GM23338 (cell line): Measurements from ENCODE around the gene SMIM35. TPM values are rescaled to one million over a fixed set of nuclear protein-coding genes. Genes with fewer than 3 reads are reported as not detected.

Source experiments
- ATAC-seq: fragments of 200-7000 bp; cut with Tn5 transposase; 3 replicates; pipeline ENCODE4 v1.9.1; 2020
- DNase-seq: peaks from one replicate; pipeline ENCODE4 v3.0.0-alpha.2; 2015; ENCODE audit warnings: low spot score
- H2AFZ ChIP-seq: fragments of 200-600 bp; sonication (generic); 2 replicates; pipeline ENCODE4 v1.8.0; 2016; ENCODE audit warnings: antibody characterized with exemption, mild to moderate bottlenecking, moderate library complexity
- H3F3A ChIP-seq: fragments of 200-600 bp; sonication (generic); replicated peaks from 2 replicates; pipeline ENCODE4 v1.8.0; 2017; ENCODE audit warnings: antibody characterized with exemption, mixed run types, low read depth
- H3K27ac ChIP-seq: fragments of 200-600 bp; sonication (generic); 2 replicates; pipeline ENCODE4 v1.6.1; 2016; ENCODE audit warnings: low read depth
- H3K27me3 ChIP-seq: fragments of 200-600 bp; sonication (generic); 2 replicates; pipeline ENCODE4 v1.8.0; 2016; ENCODE audit warnings: mild to moderate bottlenecking, mixed run types, moderate library complexity; ENCODE audit not compliant: insufficient read depth
- H3K36me3 ChIP-seq: fragments of 200-600 bp; sonication (generic); 2 replicates; pipeline ENCODE4 v1.8.0; 2016; ENCODE audit warnings: mild to moderate bottlenecking; ENCODE audit not compliant: insufficient read depth
- H3K4me1 ChIP-seq: fragments of 200-600 bp; sonication (generic); 2 replicates; pipeline ENCODE4 v1.8.0; 2016; ENCODE audit warnings: mild to moderate bottlenecking, moderate library complexity; ENCODE audit not compliant: insufficient read depth
- H3K4me2 ChIP-seq: fragments of 200-600 bp; sonication (generic); 2 replicates; pipeline ENCODE4 v1.7.1; 2017; ENCODE audit warnings: mixed run types
- H3K4me3 ChIP-seq: fragments of 200-600 bp; sonication (generic); 2 replicates; pipeline ENCODE4 v1.6.1; 2016; ENCODE audit warnings: mixed run types
- H3K79me2 ChIP-seq: fragments of 200-600 bp; sonication (generic); replicated peaks from 2 replicates; pipeline ENCODE4 v1.8.0; 2017; ENCODE audit warnings: mild to moderate bottlenecking; ENCODE audit not compliant: insufficient read depth
- H3K9me2 ChIP-seq: fragments of 200-600 bp; sonication (generic); 2 replicates; pipeline ENCODE4 v1.8.0; 2017; ENCODE audit not compliant: insufficient read depth
- H4K20me1 ChIP-seq: fragments of 200-600 bp; sonication (generic); replicated peaks from 2 replicates; pipeline ENCODE4 v1.8.0; 2017; ENCODE audit warnings: mild to moderate bottlenecking; ENCODE audit not compliant: insufficient read depth
- H3K27ac Mint-ChIP-seq: 2 replicates; pipeline ENCODE4 v1.8.0; 2020; ENCODE audit warnings: inconsistent platforms, mild to moderate bottlenecking, moderate library complexity, mixed read lengths
- H3K27me3 Mint-ChIP-seq: 3 replicates; pipeline ENCODE4 v1.8.0; 2022; ENCODE audit warnings: low read depth, mild to moderate bottlenecking, moderate library complexity, mixed read lengths, inconsistent platforms; ENCODE audit not compliant: insufficient read depth, poor library complexity
- H3K36me3 Mint-ChIP-seq: 3 replicates; pipeline ENCODE4 v1.8.0; 2021; ENCODE audit warnings: low read depth, mild to moderate bottlenecking, inconsistent platforms, moderate library complexity, mixed read lengths
- H3K4me1 Mint-ChIP-seq: 3 replicates; pipeline ENCODE4 v1.8.0; 2020; ENCODE audit warnings: mild to moderate bottlenecking, inconsistent platforms, mixed read lengths
- H3K4me3 Mint-ChIP-seq: 3 replicates; pipeline ENCODE4 v1.8.0; 2021; ENCODE audit warnings: moderate library complexity, mild to moderate bottlenecking, inconsistent platforms, mixed read lengths
- H3K9me3 Mint-ChIP-seq: 3 replicates; pipeline ENCODE4 v1.8.0; 2020; ENCODE audit warnings: moderate library complexity, mild to moderate bottlenecking, inconsistent platforms, mixed read lengths
- CTCF ChIP-seq, 2 experiments: fragments of 200-600 bp in 1 of 2; sonication (generic) in 1 of 2; conservative IDR thresholded peaks; 2 replicates each; pipeline versions ENCODE4 v1.5.1 to v1.6.1; 2016 to 2017; ENCODE audit warnings: antibody characterized with exemption in 2 of 2, low read depth in 2 of 2, mild to moderate bottlenecking in 2 of 2, moderate library complexity in 1 of 2
- ETS1 ChIP-seq: IDR thresholded peaks from 2 replicates; pipeline ENCODE4 v1.6.1; 2016; ENCODE audit warnings: antibody characterized with exemption
- EZH2 ChIP-seq: fragments of 200-600 bp; sonication (generic); IDR thresholded peaks from one replicate; pipeline ENCODE4 v1.8.0; 2017; ENCODE audit warnings: antibody characterized with exemption, mild to moderate bottlenecking, low read depth; ENCODE audit not compliant: unreplicated experiment
- EZH2phosphoT487 ChIP-seq: fragments of 200-600 bp; sonication (generic); IDR thresholded peaks from one replicate; pipeline ENCODE4 v1.8.1; 2018; ENCODE audit warnings: antibody characterized with exemption; ENCODE audit not compliant: unreplicated experiment
- JUNB ChIP-seq: IDR thresholded peaks from one replicate; pipeline ENCODE4 v1.6.1; 2016; ENCODE audit warnings: antibody characterized with exemption; ENCODE audit not compliant: unreplicated experiment
- NANOG ChIP-seq: IDR thresholded peaks from 2 replicates; pipeline ENCODE4 v1.6.1; 2016; ENCODE audit warnings: antibody characterized with exemption, borderline replicate concordance
- REST ChIP-seq: IDR thresholded peaks from one replicate; pipeline ENCODE4 v1.6.1; 2018; ENCODE audit warnings: antibody characterized with exemption; ENCODE audit not compliant: unreplicated experiment
- STAT1 ChIP-seq: IDR thresholded peaks from one replicate; pipeline ENCODE4 v1.6.1; 2016; ENCODE audit warnings: antibody characterized with exemption; ENCODE audit not compliant: unreplicated experiment
- ZNF114 ChIP-seq: fragments of 250-450 bp; sonication (Bioruptor Pico); IDR thresholded peaks from 2 replicates; pipeline ENCODE4 v1.5.0; 2020; ENCODE audit warnings: mild to moderate bottlenecking, moderate library complexity
- ZNF331 ChIP-seq: fragments of 250-450 bp; sonication (Bioruptor Pico); IDR thresholded peaks from 2 replicates; pipeline ENCODE4 v1.5.0; 2020; ENCODE audit warnings: low read depth, mild to moderate bottlenecking, moderate library complexity
- polyA plus RNA-seq: library from polyadenylated mRNA; unstranded; fragments of >200 nt; fragmentation: Nextera tagmentation; extraction: Ambion mirVana; gene quantifications from 2 replicates; pipeline ENCODE4 v1.2.1, GENCODE V29; 2016
- total RNA-seq: library from RNA; depleted of rRNA; stranded (reverse); fragments of >200 nt; shearing (Covaris generic); gene quantifications from 2 replicates; pipeline ENCODE4 v1.2.3, GENCODE V29; 2014

The SMIM35 gene
- total and polyA plus RNA-seq, 2 experiments from 2014 or later: not detected

- TF ChIP-seq REST: no peak
- no peak for TF ChIP-seq JUNB
- no peak for TF ChIP-seq CTCF (conservative IDR thresholded peaks at IDR 0.05; ENCODE audit: low read depth in 2 of 2)
- no peak for TF ChIP-seq NANOG
- no peak for TF ChIP-seq ETS1
- no peak for TF ChIP-seq STAT1
- no peak for TF ChIP-seq EZH2phosphoT487
Observed at GRCh38 chr11:118117790-118118601, 31.2 kb upstream of the SMIM35 start (continued).

- DNase-seq (no peak), ATAC-seq (no peak)
- no peaks in the 10 kb centered on the region for H3K79me2 ChIP-seq
- H3K36me3 ChIP-seq: no peaks in the 10 kb centered on the region
- H3K4me3 Mint-ChIP-seq: no peak overlapping the region
- H3K27ac ChIP-seq: no peak overlapping the region
- no peak overlapping the region for H2AFZ ChIP-seq
- TF ChIP-seq EZH2phosphoT487: no peak
- TF ChIP-seq ZNF114 (CRISPR knock-in tag): no peak
- TF ChIP-seq ETS1: no peak
- TF ChIP-seq CTCF (conservative IDR thresholded peaks at IDR 0.05; ENCODE audit: low read depth in 2 of 2): no peak
- TF ChIP-seq NANOG: no peak
- no peak for TF ChIP-seq ZNF331
- TF ChIP-seq EZH2: no peak
- no peak for TF ChIP-seq JUNB
- peaks cover 13% of the 10 kb centered on the region for H3K4me1 Mint-ChIP-seq
- H3K9me2 ChIP-seq: no peaks in the 10 kb centered on the region
- no peaks in the 10 kb centered on the region for H3K36me3 Mint-ChIP-seq
- no peaks in the 10 kb centered on the region for H3F3A ChIP-seq
- no peak overlapping the region for H3K4me3 ChIP-seq
- H3K27me3 Mint-ChIP-seq: peaks cover 7% of the 10 kb centered on the region
- H3K4me1 ChIP-seq: peaks cover 14% of the 10 kb centered on the region; the same call in 1 of the 2 replicates
- H3K27me3 ChIP-seq: no peaks in the 10 kb centered on the region
- H3K27ac Mint-ChIP-seq: no peak overlapping the region
- H4K20me1 ChIP-seq: no peaks in the 10 kb centered on the region
- H3K4me2 ChIP-seq: no peak overlapping the region
- no peaks in the 10 kb centered on the region for H3K9me3 Mint-ChIP-seq
Observed at GRCh38 chr11:118115048-118115447, 28.3 kb upstream of the SMIM35 start.
